Measurements from ENCODE around the gene NLRP11.

Gene NLRP11

DNA sequence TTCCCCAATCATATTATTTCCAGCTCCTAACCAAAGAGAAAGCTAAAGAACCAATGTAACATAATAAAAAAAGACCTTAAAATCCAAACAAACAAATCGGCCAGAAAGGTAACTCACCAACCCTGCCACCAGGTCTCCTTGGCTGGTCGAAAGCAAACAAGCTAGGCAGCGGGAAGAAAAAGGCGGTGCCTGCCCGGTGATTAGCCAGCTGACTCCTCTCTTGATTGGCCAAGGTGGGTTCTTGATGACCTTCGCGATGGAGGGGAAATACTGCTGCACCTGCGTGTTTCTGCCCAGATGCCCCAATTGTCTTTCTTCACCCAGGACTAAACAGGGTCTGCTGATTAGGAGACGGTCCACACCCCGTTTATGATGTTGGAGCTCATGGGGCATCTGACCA lies at the start of gene NLRP11:
Gene NLRP11, minus strand, starts transcription at position 154 of the 400 bp plus-strand sequence. CDS start 13,825 bp downstream, outside the sequence.
- Histone ChIP-seq H3K9me3 (ENCODE audit: control insufficient read depth, insufficient read depth, low read length) (no peaks in the 10 kb centered on the region), H3K27ac (ENCODE audit: low read depth, low read length) (0 out of 2 replicates have a peak within 1 kb of the TSS, but pooled peaks have one; percentile 12), H3K9me2 (replicated peaks; ENCODE audit: control insufficient read depth, low read length) (no peaks in the 10 kb centered on the region), H3K4me1 (ENCODE audit: control insufficient read depth, low read length) (peaks cover 11% of the 10 kb centered on the region), H3K4me3 (ENCODE audit: low read length) (no peak within 1 kb of the TSS), H3F3A (ENCODE audit: control insufficient read depth, insufficient read depth) (no peaks in the 10 kb centered on the region), H4K20me1 (ENCODE audit: control insufficient read depth, insufficient read depth, low read depth, low read length) (no peaks in the 10 kb centered on the region), H3K79me2 (ENCODE audit: control insufficient read depth, low read length) (no peaks in the 10 kb centered on the region), H3K36me3 (ENCODE audit: control insufficient read depth, low read length) (no peaks in the 10 kb centered on the region), H3K27me3 (ENCODE audit: control insufficient read depth, low read length) (peaks cover 19% of the 10 kb centered on the region), H3K4me2 (ENCODE audit: low read length) (no peak within 1 kb of the TSS)
- TF ChIP-seq, protein P1, sequence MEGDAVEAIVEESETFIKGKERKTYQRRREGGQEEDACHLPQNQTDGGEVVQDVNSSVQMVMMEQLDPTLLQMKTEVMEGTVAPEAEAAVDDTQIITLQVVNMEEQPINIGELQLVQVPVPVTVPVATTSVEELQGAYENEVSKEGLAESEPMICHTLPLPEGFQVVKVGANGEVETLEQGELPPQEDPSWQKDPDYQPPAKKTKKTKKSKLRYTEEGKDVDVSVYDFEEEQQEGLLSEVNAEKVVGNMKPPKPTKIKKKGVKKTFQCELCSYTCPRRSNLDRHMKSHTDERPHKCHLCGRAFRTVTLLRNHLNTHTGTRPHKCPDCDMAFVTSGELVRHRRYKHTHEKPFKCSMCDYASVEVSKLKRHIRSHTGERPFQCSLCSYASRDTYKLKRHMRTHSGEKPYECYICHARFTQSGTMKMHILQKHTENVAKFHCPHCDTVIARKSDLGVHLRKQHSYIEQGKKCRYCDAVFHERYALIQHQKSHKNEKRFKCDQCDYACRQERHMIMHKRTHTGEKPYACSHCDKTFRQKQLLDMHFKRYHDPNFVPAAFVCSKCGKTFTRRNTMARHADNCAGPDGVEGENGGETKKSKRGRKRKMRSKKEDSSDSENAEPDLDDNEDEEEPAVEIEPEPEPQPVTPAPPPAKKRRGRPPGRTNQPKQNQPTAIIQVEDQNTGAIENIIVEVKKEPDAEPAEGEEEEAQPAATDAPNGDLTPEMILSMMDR (IDR thresholded peaks at IDR 0.05; ENCODE audit: low read depth, low read length, poor library complexity, severe bottlenecking), result no peak
- TF ChIP-seq EZH2phosphoT487 (IDR thresholded peaks at IDR 0.05; ENCODE audit: borderline replicate concordance, low read length), result no peak

DNA sequence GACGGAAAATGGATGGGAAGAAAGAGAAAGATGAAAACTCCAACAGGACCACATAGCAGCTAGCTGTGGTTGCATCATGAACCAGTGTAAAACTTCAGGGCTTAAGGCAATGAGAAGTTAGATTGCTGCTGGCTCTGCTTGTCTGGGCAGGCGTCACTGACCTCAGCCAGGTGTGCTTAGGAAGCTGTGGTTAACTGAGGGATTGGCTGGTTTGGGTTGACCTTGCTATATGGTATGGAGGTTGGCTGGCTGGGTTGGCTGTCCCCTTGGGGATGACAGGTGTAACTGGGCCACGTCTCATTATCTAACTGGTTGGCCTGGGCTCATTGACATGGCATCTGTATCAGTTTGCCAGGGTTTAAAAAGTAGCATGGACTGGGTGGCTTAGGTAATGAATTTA lies 45.4 kb upstream of the NLRP11 start:
- no peaks in the 10 kb centered on the region for H3K36me3 ChIP-seq (ENCODE audit: control insufficient read depth, low read length)
- H3K79me2 ChIP-seq (ENCODE audit: control insufficient read depth, low read length), result no peaks in the 10 kb centered on the region
- no peaks in the 10 kb centered on the region for H3K4me1 ChIP-seq (ENCODE audit: control insufficient read depth, low read length)
- no peak overlapping the region for H3K27ac ChIP-seq (ENCODE audit: low read depth, low read length)
- no peaks in the 10 kb centered on the region for H3K27me3 ChIP-seq (ENCODE audit: control insufficient read depth, low read length)
- H3K4me2 ChIP-seq (ENCODE audit: low read length), result no peak overlapping the region
- no peaks in the 10 kb centered on the region for H3F3A ChIP-seq (ENCODE audit: control insufficient read depth, insufficient read depth)
- no peaks in the 10 kb centered on the region for H4K20me1 ChIP-seq (ENCODE audit: control insufficient read depth, insufficient read depth, low read depth, low read length)
- H3K9me2 ChIP-seq (replicated peaks; ENCODE audit: control insufficient read depth, low read length), result no peaks in the 10 kb centered on the region
- H3K9me3 ChIP-seq (ENCODE audit: control insufficient read depth, insufficient read depth, low read length), result no peaks in the 10 kb centered on the region
- TF ChIP-seq, protein P1 (IDR thresholded peaks at IDR 0.05; ENCODE audit: low read depth, low read length, poor library complexity, severe bottlenecking), result no peak
- no peak for TF ChIP-seq EZH2phosphoT487 (IDR thresholded peaks at IDR 0.05; ENCODE audit: borderline replicate concordance, low read length)
- no peak overlapping the region for H3K4me3 ChIP-seq (ENCODE audit: low read length)

DNA sequence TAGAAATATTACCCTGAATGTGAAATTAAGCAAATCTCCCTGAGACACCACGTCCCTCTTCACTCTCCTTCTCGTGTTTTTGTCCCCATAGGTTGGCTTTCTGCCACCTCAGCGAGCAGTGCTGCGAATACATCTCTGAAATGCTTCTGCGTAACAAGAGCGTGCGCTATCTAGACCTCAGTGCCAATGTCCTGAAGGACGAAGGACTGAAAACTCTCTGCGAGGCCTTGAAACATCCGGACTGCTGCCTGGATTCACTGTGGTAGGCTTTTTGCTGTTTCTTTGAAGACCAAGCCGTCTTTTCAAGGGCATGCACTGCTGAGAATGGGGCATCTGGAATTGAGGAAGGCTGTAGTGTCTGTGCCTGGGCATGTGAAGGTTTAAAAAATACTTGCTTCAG lies 38.9 kb upstream of the NLRP11 start:
- H3K4me1 ChIP-seq (ENCODE audit: control insufficient read depth, low read length), result peaks cover 4% of the 10 kb centered on the region; the same call in 1 of the 2 replicates
- H3K9me3 ChIP-seq (ENCODE audit: control insufficient read depth, insufficient read depth, low read length), result no peaks in the 10 kb centered on the region
- no peaks in the 10 kb centered on the region; the same call in 1 of the 2 replicates for H3K79me2 ChIP-seq (ENCODE audit: control insufficient read depth, low read length)
- H3K27me3 ChIP-seq (ENCODE audit: control insufficient read depth, low read length), result no peaks in the 10 kb centered on the region
- no peaks in the 10 kb centered on the region for H3K9me2 ChIP-seq (replicated peaks; ENCODE audit: control insufficient read depth, low read length)
- no peak overlapping the region for H3K27ac ChIP-seq (ENCODE audit: low read depth, low read length)
- H3K4me3 ChIP-seq (ENCODE audit: low read length), result no peak overlapping the region
- no peak for TF ChIP-seq EZH2phosphoT487 (IDR thresholded peaks at IDR 0.05; ENCODE audit: borderline replicate concordance, low read length)
- TF ChIP-seq, protein P1 (IDR thresholded peaks at IDR 0.05; ENCODE audit: low read depth, low read length, poor library complexity, severe bottlenecking), result no peak
- no peaks in the 10 kb centered on the region for H3F3A ChIP-seq (ENCODE audit: control insufficient read depth, insufficient read depth)
- no peak overlapping the region for H3K4me2 ChIP-seq (ENCODE audit: low read length)
- H4K20me1 ChIP-seq (ENCODE audit: control insufficient read depth, insufficient read depth, low read depth, low read length), result no peaks in the 10 kb centered on the region
- peaks cover 6% of the 10 kb centered on the region; the same call in 1 of the 2 replicates for H3K36me3 ChIP-seq (ENCODE audit: control insufficient read depth, low read length)

All from DOHH2 (cell line).